HepG2 (cell line): ENCODE results near the gene HEXIM1. TPM values are rescaled to one million over a fixed set of nuclear protein-coding genes. Genes with fewer than 3 reads are reported as not detected.
A peak's percentile ranks its signal among the peaks of the same experiment; 100 is the strongest.

Source experiments
- CCDC6 ChIP-seq: sonication (generic); formaldehyde crosslinking; IDR thresholded peaks from 2 replicates; pipeline ENCODE4 v1.8.1; 2022; ENCODE audit warnings: mild to moderate bottlenecking, missing genetic modification reagents, moderate library complexity
- CEBPG ChIP-seq: IDR thresholded peaks from 2 replicates; pipeline ENCODE4 v1.6.1; 2016
- CREB1 ChIP-seq, 2 experiments: fragments of 450-650 bp in 1 of 2; IDR thresholded peaks; 2 replicates each; pipeline ENCODE4 v1.6.1; 2016 to 2017; ENCODE audit warnings: control low read depth in 1 of 2, mild to moderate bottlenecking in 1 of 2, missing compliant biosample characterization in 1 of 2, missing genetic modification characterization in 1 of 2
- FOXK2 ChIP-seq: fragments of 450-650 bp; IDR thresholded peaks from 2 replicates; pipeline ENCODE4 v1.6.1; 2016
- KDM1A ChIP-seq: IDR thresholded peaks from 2 replicates; pipeline ENCODE4 v1.6.1; 2016; ENCODE audit warnings: missing compliant biosample characterization
- KMT2B ChIP-seq: IDR thresholded peaks from 2 replicates; pipeline ENCODE4 v1.6.1; 2016; ENCODE audit warnings: missing genetic modification reagents, missing compliant biosample characterization
- MIER3 ChIP-seq: IDR thresholded peaks from 2 replicates; pipeline ENCODE4 v1.6.1; 2016; ENCODE audit warnings: missing compliant biosample characterization, borderline replicate concordance
- MTA3 ChIP-seq: sonication (generic); formaldehyde crosslinking; IDR thresholded peaks from 2 replicates; pipeline ENCODE4 v1.4.0; 2020; ENCODE audit warnings: missing genetic modification reagents
- RFX3 ChIP-seq: IDR thresholded peaks from 2 replicates; pipeline ENCODE4 v1.6.1; 2016; ENCODE audit warnings: missing biosample characterization, missing genetic modification reagents
- RFX5 ChIP-seq: IDR thresholded peaks from 2 replicates; pipeline ENCODE4 v1.6.1; 2011; ENCODE audit warnings: low read depth, low read length, improper control_type of control experiment
- RFXAP ChIP-seq: sonication (generic); formaldehyde crosslinking; IDR thresholded peaks from 2 replicates; pipeline ENCODE4 v1.4.0; 2020; ENCODE audit warnings: missing genetic modification reagents, borderline replicate concordance
- TBL1XR1 ChIP-seq: fragments of 150-350 bp; IDR thresholded peaks from 2 replicates; pipeline ENCODE4 v1.6.1; 2014; ENCODE audit warnings: borderline replicate concordance, low read length; ENCODE audit not compliant: partially characterized antibody
- ZBTB8A ChIP-seq: sonication (generic); formaldehyde crosslinking; IDR thresholded peaks from 2 replicates; pipeline ENCODE4 v1.4.0; 2020; ENCODE audit warnings: mild to moderate bottlenecking, low read depth, missing genetic modification reagents, borderline replicate concordance
- ZNF17 ChIP-seq: sonication (generic); formaldehyde crosslinking; IDR thresholded peaks from 2 replicates; pipeline ENCODE4 v1.5.0; 2020; ENCODE audit warnings: mild to moderate bottlenecking, missing genetic modification reagents
- ZNF235 ChIP-seq: sonication (generic); formaldehyde crosslinking; IDR thresholded peaks from 2 replicates; pipeline ENCODE4 v1.8.1; 2023; ENCODE audit warnings: mild to moderate bottlenecking, missing genetic modification reagents, borderline replicate concordance
- ZNF564 ChIP-seq: sonication (generic); formaldehyde crosslinking; IDR thresholded peaks from 2 replicates; pipeline ENCODE4 v1.8.1; 2023; ENCODE audit warnings: mild to moderate bottlenecking, missing genetic modification reagents
- ZNF709 ChIP-seq: sonication (generic); formaldehyde crosslinking; IDR thresholded peaks from 2 replicates; pipeline ENCODE4 v1.5.0; 2020; ENCODE audit warnings: mild to moderate bottlenecking, missing genetic modification reagents
- ZNF747 ChIP-seq: sonication (generic); formaldehyde crosslinking; IDR thresholded peaks from 2 replicates; pipeline ENCODE4 v1.8.1; 2023; ENCODE audit warnings: missing genetic modification reagents, mild to moderate bottlenecking, borderline replicate concordance
- ZNF850 ChIP-seq: sonication (generic); formaldehyde crosslinking; conservative IDR thresholded peaks from 2 replicates; pipeline ENCODE4 v1.9.0; 2021; ENCODE audit warnings: mild to moderate bottlenecking, missing genetic modification reagents
- ZSCAN12 ChIP-seq: sonication (generic); formaldehyde crosslinking; IDR thresholded peaks from 2 replicates; pipeline ENCODE4 v1.9.0; 2021; ENCODE audit warnings: mild to moderate bottlenecking, missing genetic modification reagents
- polyA plus RNA-seq, 8 experiments: library from polyadenylated mRNA; depleted of rRNA in 3 of 8; stranded (reverse) in 7 of 8; unstranded in 1 of 8; fragments of >200 nt; fragmentation: Illumina TruSeq in 4 of 8; extraction: Trizol in 4 of 8; gene quantifications; 2 replicates each; pipeline versions ENCODE4 v1.2.1 to v1.2.3, GENCODE V29; 2011 to 2016; ENCODE audit warnings: low read depth in 4 of 8, missing spikeins in 1 of 8, mixed read lengths in 1 of 8; ENCODE audit not compliant: insufficient read depth in 1 of 8
- total RNA-seq, 5 experiments: library from RNA; depleted of rRNA; stranded (reverse); fragments of >200 nt; fragmentation: Illumina TruSeq; extraction: Trizol; gene quantifications; 2 replicates each; pipeline ENCODE4 v1.2.3, GENCODE V29; 2016; ENCODE audit warnings: low read depth in 1 of 5
- TF ChIP-seq, protein P1 (sequence below): sonication (generic); formaldehyde crosslinking; IDR thresholded peaks from 2 replicates; pipeline ENCODE4 v1.5.0; 2020; ENCODE audit warnings: mild to moderate bottlenecking, missing genetic modification reagents, borderline replicate concordance
- TF ChIP-seq, protein P2 (sequence below): sonication (generic); formaldehyde crosslinking; IDR thresholded peaks from 2 replicates; pipeline ENCODE4 v1.8.1; 2022; ENCODE audit warnings: low read depth, mild to moderate bottlenecking, missing genetic modification reagents
- TF ChIP-seq, protein P3 (sequence below): sonication (generic); formaldehyde crosslinking; IDR thresholded peaks from 2 replicates; pipeline ENCODE4 v1.8.0; 2022; ENCODE audit warnings: mild to moderate bottlenecking, missing genetic modification reagents, moderate library complexity

Gene HEXIM1
- total and polyA plus RNA-seq, 2 of the 13 experiments (the other 11 are each of a cell fraction or from before 2014, with no cell fraction given): 10.5 to 16.6 TPM

DNA sequence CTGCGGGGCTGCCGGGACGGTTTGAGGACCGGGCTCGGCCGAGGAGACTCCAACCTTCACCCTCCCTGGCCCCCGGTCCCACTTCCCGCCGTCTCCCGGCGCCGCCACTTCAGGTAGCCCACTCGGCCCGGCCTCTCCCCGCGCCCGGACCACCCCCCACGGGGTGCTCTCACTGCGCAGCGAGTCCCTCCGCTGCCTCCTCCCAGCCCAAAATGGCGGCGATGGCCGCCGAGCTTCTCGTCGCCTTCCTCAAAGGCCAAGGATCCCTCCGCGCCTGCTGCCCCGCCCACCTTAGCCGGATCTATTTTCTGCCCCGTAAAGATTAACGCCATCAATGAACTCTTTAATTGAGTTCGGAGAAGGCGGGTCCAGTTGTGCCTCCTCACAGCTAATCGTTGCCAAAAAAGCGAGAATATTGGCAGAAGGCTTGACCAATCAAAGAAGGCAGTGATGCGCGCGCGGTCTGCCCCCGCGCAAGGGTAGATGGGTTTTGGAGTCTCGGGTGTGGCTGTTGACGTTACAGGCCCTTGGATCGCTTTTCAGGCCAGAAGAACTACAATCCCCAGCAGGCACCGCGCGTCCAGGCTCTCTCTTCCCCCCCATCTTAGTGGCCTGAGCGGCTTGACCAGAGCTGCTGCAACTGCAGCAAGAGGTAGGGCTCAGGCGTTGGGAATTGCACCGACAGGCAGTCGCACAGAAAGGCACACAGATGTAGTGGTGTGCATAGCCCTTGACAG, 13.2 kb downstream of the HEXIM1 start, which contains the start of gene HEXIM2 (continued):
- TF ChIP-seq, protein P1, sequence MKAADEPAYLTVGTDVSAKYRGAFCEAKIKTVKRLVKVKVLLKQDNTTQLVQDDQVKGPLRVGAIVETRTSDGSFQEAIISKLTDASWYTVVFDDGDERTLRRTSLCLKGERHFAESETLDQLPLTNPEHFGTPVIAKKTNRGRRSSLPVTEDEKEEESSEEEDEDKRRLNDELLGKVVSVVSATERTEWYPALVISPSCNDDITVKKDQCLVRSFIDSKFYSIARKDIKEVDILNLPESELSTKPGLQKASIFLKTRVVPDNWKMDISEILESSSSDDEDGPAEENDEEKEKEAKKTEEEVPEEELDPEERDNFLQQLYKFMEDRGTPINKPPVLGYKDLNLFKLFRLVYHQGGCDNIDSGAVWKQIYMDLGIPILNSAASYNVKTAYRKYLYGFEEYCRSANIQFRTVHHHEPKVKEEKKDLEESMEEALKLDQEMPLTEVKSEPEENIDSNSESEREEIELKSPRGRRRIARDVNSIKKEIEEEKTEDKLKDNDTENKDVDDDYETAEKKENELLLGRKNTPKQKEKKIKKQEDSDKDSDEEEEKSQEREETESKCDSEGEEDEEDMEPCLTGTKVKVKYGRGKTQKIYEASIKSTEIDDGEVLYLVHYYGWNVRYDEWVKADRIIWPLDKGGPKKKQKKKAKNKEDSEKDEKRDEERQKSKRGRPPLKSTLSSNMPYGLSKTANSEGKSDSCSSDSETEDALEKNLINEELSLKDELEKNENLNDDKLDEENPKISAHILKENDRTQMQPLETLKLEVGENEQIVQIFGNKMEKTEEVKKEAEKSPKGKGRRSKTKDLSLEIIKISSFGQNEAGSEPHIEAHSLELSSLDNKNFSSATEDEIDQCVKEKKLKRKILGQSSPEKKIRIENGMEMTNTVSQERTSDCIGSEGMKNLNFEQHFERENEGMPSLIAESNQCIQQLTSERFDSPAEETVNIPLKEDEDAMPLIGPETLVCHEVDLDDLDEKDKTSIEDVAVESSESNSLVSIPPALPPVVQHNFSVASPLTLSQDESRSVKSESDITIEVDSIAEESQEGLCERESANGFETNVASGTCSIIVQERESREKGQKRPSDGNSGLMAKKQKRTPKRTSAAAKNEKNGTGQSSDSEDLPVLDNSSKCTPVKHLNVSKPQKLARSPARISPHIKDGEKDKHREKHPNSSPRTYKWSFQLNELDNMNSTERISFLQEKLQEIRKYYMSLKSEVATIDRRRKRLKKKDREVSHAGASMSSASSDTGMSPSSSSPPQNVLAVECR: peak; percentile 80; the same call in 1 of the 2 replicates
- no peak for TF ChIP-seq MTA3 (CRISPR knock-in tag)
- no peak for TF ChIP-seq CCDC6 (CRISPR knock-in tag)
- peak; percentile 95 for TF ChIP-seq ZBTB8A (CRISPR knock-in tag)
- peak; percentile 61 for TF ChIP-seq CEBPG (CRISPR knock-in tag)
- peak; percentile 39; the same call in 1 of the 2 replicates for TF ChIP-seq RFX5
- peak; percentile 40 for TF ChIP-seq ZNF709
- peak; percentile 99 for TF ChIP-seq FOXK2
- no peak; the same call in 1 of the 2 replicates for TF ChIP-seq MIER3
- 0 out of 2 replicates have a peak, but pooled peaks have one; percentile 52 for TF ChIP-seq ZNF17
- no peak for TF ChIP-seq ZNF747 (CRISPR knock-in tag)
- no peak; the same call in 1 of the 2 replicates for TF ChIP-seq ZNF235 (CRISPR knock-in tag)
- TF ChIP-seq, protein P2, sequence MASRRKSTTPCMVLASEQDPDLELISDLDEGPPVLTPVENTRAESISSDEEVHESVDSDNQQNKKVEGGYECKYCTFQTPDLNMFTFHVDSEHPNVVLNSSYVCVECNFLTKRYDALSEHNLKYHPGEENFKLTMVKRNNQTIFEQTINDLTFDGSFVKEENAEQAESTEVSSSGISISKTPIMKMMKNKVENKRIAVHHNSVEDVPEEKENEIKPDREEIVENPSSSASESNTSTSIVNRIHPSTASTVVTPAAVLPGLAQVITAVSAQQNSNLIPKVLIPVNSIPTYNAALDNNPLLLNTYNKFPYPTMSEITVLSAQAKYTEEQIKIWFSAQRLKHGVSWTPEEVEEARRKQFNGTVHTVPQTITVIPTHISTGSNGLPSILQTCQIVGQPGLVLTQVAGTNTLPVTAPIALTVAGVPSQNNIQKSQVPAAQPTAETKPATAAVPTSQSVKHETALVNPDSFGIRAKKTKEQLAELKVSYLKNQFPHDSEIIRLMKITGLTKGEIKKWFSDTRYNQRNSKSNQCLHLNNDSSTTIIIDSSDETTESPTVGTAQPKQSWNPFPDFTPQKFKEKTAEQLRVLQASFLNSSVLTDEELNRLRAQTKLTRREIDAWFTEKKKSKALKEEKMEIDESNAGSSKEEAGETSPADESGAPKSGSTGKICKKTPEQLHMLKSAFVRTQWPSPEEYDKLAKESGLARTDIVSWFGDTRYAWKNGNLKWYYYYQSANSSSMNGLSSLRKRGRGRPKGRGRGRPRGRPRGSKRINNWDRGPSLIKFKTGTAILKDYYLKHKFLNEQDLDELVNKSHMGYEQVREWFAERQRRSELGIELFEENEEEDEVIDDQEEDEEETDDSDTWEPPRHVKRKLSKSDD (CRISPR knock-in tag): peak; percentile 84; the same call in 1 of the 2 replicates
- peak; percentile 9; the same call in 1 of the 2 replicates for TF ChIP-seq KDM1A (CRISPR knock-in tag)
- TF ChIP-seq KMT2B (CRISPR knock-in tag): peak; percentile 70
- TF ChIP-seq RFXAP (CRISPR knock-in tag): peak; percentile 5; the same call in 1 of the 2 replicates
- TF ChIP-seq ZNF564 (CRISPR knock-in tag): 0 out of 2 replicates have a peak, but pooled peaks have one; percentile 34
- no peak for TF ChIP-seq ZNF850 (CRISPR knock-in tag)
- peak; percentile 76 for TF ChIP-seq TBL1XR1
- peak; percentile 90 for TF ChIP-seq CREB1 (IDR thresholded peaks at IDR 0.05)
- TF ChIP-seq CREB1 (CRISPR knock-in tag; IDR thresholded peaks at IDR 0.05): peak; percentile 96
- TF ChIP-seq ZSCAN12 (CRISPR knock-in tag): no peak
- TF ChIP-seq, protein P3, sequence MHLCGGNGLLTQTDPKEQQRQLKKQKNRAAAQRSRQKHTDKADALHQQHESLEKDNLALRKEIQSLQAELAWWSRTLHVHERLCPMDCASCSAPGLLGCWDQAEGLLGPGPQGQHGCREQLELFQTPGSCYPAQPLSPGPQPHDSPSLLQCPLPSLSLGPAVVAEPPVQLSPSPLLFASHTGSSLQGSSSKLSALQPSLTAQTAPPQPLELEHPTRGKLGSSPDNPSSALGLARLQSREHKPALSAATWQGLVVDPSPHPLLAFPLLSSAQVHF (CRISPR knock-in tag): peak; percentile 29; the same call in 1 of the 2 replicates
- no peak for TF ChIP-seq RFX3 (CRISPR knock-in tag)
